Stimulated activated CD4-positive, alpha-beta T cell treated with anti-CD3 and anti-CD28 coated beads, Interleukin-1b, Interleukin-23, amount 100 ng/mL, for 1 hour (primary cell): ENCODE results near the gene SNN.

Source experiments
- DNase-seq, 2 donors: peaks; one replicate each; pipeline ENCODE4 v3.0.0-alpha.2; 2020; ENCODE audit warnings: low read depth in 2 of 2

SNN gene

DNA sequence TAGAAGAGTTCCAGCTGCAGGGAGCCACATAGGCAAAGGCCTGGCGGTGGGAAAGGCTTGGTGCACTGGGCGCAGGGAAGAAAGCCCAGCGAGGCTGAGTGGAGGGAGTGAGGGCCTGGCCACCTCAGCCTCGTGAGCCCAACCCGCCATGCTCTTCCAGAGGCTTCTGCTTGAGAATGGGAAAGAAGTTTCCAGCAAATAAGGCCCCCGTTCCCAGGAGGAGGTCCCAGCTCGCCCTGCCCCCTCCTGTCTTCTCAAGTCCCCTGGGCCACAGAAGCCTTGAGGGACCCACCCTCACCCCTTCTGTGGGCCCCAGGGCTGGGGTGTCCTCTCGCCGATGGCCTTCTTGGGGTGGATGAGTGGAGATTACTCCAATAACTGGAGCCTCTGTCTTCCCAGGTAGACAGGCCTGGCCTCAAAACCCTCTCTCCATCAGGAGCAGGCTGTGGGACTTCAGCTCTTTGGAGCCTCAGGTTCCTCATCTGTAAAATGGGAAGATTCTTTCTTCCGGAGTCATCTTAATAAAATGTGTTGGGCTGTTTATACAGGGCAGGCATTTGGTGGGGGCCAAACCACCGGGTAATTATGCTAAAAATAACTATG, 933 bp upstream of the SNN start:
- DNase-seq = no peak

DNA sequence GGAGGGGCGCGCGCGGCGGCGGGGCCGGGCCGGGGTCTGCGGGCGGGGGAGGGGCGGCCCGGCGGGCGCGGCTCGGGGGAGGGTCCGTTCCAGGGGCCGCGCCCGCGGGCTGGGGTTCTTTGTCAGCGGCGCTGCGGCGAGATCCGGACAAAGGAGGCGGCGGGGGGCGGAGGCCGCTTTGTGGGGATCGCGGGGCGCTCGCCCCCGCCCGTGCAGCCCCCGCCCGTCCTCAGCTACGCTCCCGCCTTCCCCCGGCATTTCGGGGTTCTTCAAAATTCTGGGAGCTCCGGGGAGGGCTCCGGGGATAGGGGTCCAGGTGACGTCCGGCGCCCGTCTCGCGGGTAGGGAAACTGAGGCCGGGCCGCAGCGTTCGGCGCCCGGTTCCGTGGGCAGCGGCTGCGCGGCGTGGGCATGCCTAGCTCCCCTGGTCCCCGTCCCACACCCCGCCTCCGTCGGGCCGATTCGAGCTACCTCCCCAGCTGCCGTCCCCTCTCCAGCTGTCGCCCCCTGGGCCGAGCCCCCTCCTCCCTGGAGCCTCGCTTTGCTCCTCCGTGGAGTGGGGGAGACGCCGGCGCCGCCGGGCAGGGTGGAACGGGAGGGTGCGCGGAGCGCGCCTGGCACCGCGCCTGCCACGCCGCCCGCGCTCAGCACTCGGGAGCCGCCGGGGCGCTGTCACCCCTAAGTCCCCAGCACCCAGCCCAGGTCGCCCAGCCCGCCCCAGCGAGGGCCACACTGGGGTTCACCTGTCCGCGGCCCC, 546 bp downstream of the SNN start:
- no peak for DNase-seq

DNA sequence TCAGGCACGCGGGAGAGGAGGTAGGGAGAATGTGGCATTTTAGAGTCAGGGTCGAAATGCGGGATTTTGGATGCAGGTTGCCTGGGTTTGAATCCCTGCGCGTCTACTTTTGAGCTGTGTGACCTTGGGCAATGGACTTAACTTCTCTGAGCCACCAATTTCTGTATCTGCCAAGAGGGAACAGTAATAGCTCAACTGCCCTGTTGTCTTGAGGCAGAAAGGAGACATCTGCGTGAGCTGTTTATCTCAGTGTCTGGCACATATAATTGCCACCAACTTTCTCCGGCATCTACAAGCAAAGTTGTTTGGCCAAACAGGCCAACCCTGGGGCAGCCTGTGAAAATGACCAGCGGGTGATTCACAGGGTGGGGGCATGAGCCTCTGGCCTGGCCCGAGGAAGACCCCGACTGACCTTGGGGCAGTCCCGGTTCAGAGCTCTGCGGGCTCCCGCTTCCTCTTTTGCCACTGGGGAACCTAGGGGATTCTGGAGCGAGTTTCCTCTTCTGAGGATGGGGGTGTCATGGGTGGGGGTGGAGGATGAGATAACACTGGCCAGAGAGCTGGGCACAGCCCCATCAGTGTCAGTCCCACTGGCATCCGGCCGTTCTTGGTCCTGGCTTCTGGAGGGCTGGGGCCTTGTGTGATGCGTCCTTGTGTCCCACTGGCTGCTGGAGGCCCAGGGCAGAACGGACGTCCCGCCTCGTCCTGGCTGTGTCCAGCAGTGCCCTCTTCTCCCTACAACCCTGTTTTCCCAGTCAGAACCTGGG, 1.3 kb downstream of the SNN start:
- no peak for DNase-seq

DNA sequence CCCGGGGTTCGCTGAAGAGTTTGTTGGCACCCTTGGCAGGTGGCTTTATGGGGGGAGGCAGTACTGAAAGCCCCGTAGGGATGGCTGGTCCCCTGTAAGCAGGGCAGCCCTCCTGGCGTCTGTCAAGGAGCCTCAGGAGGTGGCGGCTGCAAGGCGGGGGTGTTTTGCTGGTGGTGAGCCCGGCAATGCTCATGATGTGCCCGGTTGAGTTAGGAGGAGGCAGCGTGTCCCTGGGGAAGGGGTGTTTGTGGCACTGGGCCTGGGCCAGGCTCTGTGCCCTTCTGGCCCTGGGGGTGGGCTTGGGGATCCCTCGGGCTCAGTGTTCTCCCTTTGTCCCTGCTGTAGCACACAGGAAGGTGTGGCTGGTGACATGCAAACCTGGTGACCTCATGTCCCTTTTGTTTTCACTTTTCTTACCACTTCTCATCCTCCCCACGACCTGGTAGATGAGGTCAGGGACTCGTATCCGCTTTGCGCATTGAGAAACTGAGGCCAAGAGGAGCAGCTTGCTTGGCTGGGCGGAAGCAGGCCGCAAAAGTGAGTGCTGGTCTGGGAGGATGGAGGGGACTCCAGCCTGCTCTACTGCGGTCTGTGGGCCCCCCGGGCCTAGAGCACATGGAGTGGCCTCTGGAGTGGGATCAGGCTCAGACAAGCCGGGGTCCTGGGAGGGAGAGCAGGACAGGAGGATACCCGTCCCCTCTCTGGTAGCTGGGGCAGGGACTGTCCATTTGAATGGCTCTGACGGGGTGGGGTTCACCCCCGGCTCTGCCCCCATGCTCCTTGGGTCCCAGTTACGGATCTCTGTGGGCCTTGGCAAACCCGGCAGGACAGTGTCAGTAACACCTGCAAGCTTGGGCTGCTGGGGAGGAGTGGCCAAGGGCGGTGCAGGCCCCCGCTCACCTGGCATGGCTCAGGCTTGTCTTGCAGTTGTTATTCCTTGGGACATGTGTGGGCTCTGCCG, 2.2 kb downstream of the SNN start:
- no peak for DNase-seq

DNA sequence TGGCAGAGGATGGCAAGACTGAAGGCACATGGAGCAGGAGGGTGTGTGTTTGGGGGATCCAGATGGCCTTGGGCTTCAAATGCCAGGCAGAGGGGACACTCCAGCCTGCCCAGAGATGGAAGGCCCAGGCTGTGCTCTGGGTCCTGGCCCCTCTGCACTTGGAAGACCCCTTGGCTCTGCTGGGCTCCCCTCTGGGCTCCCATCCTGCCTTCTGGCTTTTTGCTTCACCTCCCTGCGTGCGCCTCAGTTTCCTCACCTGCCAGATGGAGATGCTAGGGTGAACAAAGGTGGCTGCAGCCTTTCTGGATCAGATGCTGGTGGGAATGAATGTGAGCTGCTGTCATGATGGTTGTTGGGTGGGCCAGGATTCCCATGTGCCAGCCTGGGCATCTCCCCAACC, 3.0 kb downstream of the SNN start:
- no peak for DNase-seq

DNA sequence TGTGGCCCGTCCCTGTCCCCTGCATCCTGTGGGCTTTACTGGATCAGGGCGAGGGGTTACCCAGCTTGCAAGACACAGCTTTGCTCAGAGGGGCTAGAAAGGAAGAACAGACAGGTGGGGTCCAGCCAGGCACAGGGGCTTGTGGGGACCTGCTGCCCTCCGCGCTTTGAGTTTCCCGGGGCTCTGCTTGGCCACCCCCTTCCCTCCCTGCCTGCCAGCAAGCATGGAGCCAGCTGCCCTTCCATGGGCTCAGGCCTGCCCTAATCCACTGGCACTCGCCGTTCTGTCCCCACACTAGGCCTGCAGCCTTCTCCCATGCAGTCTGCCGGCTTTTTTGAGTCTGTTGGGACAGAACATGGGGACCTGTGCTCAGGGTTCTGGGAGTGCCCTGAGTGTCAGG, 3.4 kb downstream of the SNN start:
- no peak for DNase-seq

DNA sequence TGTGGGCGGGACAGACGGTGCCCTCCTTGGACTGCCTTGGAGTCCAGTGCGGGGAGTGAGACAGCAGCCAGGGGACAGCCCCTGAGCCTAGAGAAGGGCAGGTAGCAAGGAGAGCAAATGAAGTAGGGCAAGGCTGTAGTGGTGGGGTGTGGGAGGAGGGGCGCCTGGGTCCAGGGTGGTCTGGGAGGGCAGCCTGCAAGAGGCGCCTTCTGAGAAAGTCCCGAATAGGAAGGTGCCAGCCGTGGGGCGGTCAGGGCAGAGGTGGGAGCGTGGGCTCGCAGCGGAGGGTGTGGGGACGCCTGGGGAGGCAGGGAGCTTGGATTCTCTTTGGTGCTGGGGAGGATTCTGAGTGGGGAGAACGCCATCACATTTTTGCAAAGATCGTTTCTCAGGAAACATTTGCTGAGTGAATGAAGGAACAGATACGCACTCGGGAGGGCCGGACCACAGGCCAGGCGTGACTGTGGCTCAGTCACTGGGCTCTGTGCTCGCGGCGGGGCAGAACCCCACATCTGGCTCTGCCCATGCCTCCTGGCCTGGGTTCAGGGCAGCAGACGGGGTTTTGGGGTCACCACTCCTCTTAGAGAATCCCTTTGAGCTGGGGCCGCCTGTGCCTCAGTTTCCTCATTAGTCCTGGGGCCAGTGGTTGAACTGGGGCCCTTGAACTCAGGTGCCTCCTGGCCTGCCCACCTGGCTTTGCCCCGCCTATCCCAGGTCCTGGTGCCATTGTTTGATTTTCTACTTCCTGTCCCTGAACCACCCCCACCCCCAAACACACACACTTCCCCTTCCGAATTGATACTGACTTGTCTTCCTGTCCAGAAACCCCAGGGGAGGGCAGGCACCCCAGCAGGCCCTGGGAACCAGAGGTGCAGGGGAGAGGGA, 4.2 kb downstream of the SNN start:
- no peak for DNase-seq

DNA sequence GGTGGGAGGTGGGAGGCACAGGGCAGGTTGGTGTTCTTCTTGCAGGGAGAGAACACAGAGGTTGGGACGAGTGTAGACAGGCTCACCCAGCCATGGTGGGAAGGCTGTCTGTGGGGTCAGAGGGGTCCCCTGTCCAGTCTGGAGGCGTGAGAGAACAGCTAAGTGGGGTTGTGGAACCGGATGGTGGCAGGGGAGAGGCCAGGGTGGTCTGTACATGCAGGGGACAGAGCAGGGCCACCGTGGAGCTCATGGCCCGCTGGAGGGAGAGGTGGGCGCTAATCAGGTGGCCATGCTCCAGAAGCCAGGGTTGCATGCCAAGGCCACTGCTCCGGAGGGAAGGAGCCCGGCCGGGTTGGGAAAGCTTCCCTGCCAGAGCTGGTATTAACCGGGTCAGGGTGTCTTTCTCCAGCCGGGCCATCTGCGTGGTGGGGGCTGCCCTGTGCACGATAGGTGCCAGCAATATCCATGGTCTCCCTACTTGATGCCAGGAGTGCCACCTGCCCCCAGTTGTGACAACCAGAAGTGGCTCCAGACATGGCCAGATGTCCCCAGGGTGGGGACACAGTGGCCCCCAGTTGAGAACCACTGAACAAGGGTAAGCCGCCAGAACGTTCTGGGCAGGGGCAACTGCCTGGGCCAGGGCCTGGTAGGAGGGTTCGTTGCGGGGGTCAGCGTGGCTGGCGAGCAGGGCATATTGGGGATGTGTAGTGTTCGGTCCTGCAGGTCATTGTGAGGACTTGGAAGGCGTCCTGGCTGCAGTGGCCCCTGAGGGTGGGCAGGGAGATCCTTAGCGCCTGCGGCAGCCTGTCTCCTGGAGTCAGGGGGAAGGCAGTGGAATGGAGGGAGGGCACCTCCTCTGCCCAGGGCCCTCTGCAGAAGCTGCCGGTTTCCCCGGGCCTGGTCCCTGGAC, 5.1 kb downstream of the SNN start:
- DNase-seq = no peak

DNA sequence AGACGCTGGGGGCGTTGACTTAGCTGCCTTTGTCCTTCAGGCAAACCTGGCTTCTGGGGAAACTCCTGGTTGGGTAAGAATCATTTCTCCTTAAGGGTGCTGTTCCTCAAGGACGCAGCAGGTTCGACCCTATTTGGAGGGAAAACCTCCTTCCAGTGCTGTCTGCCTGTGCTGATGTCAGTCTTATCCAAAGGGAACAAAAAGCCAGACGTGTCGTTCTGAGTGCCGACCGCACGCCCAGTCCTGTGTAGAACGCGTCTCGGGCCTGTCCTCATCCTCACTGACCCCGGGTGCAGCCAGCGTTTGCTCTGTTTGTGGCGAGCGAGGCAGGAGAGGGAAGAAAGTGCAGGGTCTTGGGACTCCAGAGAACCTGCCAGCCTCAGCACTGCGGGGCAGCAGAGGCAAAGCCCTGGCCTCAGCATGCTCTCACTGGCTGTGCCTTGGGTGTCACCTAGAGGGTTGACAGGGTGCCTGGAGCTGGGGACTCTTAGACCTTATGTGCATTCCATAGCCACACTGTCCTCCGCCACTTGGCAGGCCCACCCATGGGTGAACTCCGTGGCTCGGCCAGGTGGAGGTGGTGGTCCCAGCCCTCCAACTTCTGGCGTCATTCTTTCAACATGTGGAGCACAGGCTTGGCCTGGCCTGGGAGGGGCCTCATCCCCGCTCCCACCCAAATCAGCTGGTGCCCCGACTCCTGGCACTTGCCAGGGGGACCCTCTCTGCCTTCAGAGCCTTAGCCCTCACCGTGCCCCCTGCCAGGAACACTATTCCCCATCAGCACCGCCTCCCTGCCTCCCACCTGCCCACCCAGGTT, 6.0 kb downstream of the SNN start:
- no peak for DNase-seq

DNA sequence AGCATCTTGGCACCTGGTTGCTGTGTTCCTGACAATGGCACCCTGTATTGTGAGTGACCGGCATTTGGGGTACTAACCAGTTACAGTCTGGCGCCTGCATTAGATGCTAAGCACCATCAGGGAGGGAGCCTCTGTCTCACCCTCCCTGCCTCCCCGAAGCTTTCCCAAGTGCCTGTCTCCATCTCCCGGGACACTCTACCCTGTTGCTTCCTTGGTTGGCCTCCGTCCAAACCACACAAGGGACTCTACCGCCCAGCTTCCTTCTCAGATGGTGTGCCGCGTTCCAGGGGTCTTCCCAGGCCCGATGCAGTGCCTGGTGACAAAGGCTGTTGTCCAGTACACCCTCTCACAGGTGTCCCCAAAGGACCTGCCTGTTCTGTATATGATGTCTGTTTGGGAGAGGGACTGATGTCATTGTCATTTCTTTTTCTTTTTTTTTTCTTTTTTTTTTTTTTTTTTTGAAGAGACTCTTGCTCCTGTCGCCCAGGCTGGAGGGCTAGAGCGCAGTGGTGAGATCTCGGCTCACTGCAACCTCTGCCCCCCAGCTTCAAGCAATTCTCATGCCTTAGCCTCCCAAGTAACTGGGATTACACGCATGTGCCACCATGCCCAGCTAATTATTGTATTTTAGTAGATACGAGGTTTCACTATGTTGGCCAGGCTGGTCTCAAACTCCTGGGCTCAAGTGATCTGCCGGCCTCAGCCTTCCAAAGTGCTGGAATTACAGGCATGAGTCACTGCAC, 6.7 kb downstream of the SNN start:
- no peak for DNase-seq

DNA sequence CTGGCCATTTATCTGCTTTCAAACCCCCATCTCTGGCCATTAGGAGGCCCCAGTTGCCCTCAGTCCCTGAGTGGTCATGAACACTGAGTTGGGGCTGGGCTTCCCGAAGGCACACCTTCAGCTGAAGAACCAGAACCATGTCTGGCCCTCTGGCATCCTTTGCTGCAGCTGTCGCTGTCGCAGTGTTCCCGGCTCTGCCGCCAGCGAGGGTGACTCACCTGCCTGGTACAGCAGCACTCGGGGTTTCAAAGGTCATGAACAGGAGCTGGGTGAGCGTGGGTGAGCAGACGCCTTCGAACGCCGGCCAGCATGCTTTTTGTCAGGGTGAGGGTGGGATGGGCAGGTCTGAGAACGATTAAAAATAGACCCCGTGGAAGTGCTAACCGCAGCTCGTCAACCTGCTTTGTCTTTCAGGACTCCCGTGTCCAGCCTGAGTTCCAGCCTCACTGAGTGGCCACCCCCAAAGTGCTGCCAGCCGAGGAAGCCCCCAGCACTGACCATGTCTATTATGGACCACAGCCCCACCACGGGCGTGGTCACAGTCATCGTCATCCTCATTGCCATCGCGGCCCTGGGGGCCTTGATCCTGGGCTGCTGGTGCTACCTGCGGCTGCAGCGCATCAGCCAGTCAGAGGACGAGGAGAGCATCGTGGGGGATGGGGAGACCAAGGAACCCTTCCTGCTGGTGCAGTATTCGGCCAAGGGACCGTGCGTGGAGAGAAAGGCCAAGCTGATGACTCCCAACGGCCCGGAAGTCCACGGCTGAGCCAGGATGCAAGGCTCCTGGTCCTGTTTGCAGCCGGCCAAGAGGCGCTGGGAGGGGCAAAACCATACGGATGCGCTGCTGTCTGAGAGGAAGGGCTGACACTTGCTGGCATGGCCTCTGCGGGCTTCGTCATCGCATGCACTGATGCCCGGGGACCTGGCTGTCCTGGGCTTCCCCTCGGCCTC, 7.6 kb downstream of the SNN start:
- DNase-seq = no peak

DNA sequence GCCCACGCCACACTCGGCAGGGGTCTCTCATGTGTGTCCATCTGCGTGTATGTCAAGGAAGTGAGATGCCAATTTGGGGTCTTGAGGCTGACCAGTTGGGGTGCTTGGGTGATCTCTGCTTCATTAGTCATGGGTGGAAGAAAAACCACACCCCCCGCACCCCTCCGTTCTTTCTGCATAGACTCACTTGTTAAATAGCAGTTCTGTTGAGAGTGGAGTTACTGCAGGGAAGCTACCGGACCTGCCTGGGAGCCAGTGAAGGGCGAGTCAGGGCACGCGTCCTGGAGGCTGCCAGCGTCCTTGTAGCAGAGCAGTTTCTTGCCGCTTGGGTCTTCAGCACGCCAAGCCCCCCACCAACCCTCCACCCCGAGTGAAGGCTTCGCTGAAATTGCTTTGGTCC, 8.5 kb downstream of the SNN start:
- no peak for DNase-seq

DNA sequence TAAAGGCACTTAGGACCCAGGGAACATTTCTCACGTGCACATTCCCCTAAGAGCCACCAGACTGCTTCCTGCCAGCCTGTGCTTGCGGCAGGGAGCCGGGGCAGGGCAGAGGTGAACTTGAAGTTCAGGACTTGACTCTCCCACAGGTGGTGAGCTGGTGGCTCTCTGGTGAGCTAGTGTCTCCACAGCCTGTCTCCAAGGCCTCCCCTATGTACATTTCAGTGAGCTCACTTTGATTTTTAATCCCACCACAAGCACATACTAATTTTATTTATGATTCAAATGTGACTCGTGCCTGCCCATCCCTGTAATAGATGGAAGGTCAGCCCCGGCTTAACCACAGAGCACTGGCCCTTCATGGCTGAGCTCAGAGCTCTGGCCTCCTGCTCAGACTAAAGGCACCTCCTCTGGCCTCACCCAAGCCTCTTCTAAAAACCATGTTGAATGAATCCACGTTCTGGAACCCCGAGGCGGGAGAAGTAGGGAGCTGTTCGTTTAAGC, 9.2 kb downstream of the SNN start:
- no peak for DNase-seq

DNA sequence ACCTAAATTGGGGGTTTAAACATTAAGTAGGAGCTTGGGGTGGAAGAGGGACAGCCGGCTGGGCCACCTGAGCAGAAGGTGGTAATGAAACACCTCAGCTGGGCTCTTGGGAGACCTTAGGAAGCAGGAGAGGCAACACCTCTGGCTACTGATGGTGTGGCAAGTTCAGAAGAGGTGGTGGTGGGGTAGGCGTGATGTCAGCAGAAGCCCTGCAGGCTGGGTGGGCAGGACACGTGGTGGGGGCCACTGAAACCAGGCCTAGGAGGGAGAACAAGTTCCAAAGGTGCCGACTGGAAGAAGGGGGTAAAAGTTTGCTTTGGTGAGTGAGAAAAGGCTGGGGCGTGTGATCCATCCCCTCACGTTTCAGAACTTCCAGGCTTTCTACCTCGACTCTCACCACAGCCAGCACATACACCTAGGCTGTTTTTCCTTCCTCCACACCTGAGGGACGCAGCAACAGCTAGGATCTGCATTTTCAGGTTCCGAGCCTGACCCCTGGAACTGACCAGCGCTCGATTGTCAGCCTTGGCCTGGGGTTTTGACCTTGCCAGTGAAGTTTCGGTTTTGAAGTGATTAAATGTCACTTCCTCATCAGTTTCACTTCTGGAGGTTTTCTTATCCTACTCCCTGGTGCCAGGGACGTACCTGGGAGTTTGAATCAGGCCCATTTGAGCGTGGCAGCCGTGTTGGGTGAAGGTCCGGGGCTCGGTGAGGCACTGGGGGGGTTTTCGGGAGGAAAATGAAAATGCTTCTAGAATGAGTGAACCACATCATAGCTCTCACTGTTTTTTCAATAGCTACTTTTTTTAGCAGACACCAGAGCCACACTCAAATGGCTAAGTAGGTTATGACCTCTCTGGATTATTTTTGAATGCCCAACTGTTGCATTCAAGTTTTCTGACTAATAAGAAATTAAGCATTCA, 10.0 kb downstream of the SNN start:
- no peak for DNase-seq

DNA sequence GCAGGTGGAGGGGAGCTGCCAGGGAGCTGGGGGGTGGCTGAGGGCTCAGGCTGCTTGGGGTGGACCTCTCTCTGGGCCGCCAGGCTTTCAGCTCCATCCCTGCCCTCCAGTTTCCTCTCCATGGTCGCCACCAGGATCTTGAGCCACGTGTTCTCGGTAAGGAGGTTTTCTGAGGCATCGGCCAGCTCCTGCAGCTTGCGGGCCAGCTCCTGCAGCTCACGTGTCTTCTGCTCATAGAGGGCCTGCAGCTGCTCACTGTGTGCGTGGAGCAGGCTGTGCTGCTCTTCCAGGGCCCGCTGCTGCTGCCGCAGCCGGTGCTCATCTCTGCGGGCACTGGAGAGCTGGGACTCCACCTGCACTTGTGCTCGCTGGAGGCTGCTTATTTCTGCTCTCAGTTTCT, 11.0 kb downstream of the SNN start:
- no peak for DNase-seq
